Activated T-helper 9 cell treated with anti-CD3 and anti-CD28 coated beads, Interleukin-2, amount 50 U/mL, for 16 hours (primary cell): Measurements from ENCODE around the gene RANBP1.
"Not testable (repeated sequence)": the region's sequence is repeated elsewhere in the genome, so short reads cannot be mapped to it uniquely, and the experiment has no call there.

Experiments
- DNase-seq: peaks from one replicate; pipeline ENCODE4 v3.0.0-alpha.2; 2020; ENCODE audit warnings: low read depth

RANBP1 gene

GRCh38 chr22:20151276-20151588 lies 35.3 kb downstream of the RANBP1 start:
- no peak for DNase-seq

- no peak for DNase-seq
These were observed 36.6 kb downstream of the RANBP1 start for GRCh38 chr22:20152464-20152890.

DNA sequence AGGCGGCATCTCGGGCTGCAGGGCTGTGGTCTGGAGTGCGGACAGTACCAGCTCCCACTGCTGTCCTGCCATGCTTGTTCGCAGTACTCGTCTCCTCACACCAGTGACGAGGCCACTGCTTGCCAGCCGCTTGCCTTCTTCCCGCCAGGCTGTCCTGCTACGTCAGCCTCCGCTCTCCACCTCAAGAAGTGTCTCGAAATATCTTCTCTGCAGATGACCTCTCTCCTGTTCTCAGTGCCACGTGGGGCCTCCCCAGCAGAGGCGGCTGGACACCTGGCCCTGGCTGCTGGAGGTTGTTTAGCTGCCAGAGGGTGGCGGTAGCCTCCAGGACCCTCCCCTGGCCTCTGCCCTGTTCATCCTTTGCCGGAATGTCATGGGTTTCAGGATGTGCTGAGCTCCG lies 38.0 kb downstream of the RANBP1 start:
- no peak for DNase-seq

- DNase-seq: no peak
These were observed 38.8 kb downstream of the RANBP1 start for GRCh38 chr22:20154602-20155187.

- DNase-seq: no peak
These were observed 39.6 kb downstream of the RANBP1 start for GRCh38 chr22:20155330-20156041.

DNA sequence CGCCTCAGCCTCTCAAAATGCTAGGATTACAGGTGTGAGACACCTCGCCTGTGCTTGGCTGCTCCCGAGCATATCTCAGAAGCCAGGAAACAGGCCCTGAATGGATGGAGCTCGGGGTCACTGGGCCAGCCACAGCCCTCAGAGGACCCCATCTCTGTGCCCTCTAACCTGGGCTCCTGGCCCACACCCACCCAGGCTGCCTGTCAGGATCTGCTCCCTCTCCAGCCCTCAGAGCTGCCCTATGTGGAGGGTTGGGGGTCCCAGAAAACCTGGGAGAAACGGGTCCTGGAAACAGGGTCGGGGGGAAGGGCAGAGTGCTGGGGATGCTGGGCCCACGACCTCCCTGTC lies 40.1 kb downstream of the RANBP1 start:
- no peak for DNase-seq

DNA sequence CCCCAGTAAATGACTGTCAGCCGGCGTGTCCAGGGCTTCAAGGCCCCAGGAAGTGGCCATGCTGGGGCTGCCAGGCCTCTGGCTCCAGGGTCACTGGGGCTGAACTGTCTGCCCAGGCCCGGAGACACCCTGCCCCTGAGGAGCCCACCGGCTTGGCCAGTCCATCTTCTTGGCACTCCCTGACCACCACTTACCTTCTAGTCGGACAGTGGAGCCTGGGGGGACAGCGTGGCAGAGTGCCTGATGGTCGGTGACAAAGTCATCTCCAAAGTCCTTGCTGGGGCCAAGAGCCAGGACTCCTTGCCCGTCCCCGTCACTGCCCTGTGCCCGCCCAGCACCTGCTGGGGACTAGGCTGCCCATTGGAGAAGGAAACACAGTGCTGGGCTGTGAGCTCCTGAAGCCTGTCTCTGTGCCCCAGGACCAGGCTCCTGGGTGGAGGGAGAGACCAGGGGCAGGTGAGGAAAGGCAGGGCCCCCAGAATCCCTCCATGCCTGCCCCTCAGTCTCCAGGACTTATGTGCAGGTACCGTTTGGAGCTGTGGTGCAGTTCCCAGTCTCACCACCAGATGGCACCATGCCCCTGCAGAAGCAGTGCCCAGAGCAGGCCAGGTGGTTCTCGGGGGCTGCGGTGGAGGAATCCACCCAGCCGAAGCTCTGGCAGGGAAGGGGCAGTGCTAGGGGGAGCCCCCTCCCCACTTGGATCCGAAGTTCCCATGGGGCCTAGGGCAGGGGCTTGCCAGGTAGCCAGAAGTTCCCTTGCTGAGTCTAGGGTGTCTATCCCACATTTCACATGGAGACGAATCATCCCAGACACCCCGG lies 40.9 kb downstream of the RANBP1 start:
- DNase-seq: peak; percentile 79

DNA sequence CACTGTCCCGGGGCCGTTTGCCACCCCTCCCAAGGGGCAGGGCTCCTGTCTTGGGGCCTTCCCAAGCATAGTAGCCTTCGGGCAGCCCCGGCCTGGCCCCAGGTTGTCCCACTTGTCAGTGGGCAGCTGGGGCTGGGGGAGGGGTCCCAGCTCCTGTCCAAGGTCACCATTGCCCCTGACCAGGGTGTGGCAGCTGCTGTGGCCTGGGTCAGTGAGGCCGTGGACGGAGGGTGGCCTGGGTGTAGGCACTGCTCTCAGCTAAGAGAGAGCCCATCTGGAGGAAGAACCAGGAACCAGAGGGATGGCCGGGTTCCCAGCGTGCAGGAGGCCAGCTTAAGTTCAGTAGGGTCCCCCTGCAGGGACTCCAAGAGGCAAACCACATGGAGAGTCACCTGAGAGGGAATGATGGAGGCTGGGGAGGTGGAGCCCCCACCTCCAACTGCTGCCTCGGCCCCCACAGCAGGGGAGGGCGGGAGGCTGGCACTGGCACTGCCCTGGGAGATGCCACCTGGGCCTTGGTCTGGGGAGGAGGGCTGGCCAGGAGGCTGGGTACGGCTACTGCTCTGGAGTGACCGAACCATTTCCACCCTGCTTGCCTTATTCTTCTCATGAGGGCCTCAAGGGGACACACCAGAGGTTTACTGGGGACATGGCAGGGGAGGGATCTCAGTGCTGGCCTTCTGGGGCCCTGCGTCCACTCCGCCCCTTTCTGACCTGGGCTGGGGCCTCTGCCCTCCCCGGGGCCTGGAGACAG lies 41.7 kb downstream of the RANBP1 start:
- no peak for DNase-seq

- no peak for DNase-seq
These were observed 42.6 kb downstream of the RANBP1 start for GRCh38 chr22:20158391-20159036.

GRCh38 chr22:20159076-20159475 lies 43.2 kb downstream of the RANBP1 start:
- no peak for DNase-seq

DNA sequence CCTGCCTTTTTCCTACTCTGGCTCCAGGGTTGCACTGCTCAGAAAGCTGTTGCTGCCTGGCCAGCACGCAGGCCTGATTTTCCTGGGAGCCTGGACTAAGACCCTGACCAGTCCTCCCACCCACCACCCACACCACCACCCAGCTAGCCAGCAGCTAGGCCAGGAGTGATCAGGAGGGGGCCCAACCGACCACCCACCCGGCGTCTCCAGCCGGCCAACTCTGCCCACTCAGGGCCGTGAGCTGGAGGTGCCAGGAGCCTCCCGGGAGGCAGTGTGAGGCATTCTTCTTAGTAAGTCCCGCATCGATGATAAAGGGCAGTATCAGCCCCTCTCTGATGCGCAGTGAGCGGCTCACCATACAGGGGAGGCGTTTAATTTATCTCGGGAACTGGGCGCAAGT lies 43.6 kb downstream of the RANBP1 start:
- not testable (repeated sequence) for DNase-seq

- no peak for DNase-seq
These were observed 44.1 kb downstream of the RANBP1 start for GRCh38 chr22:20160041-20160440.

GRCh38 chr22:20164863-20165262 lies 49.0 kb downstream of the RANBP1 start:
- DNase-seq: no peak

- no peak for DNase-seq
These were observed 49.5 kb downstream of the RANBP1 start for GRCh38 chr22:20165421-20165820.

DNA sequence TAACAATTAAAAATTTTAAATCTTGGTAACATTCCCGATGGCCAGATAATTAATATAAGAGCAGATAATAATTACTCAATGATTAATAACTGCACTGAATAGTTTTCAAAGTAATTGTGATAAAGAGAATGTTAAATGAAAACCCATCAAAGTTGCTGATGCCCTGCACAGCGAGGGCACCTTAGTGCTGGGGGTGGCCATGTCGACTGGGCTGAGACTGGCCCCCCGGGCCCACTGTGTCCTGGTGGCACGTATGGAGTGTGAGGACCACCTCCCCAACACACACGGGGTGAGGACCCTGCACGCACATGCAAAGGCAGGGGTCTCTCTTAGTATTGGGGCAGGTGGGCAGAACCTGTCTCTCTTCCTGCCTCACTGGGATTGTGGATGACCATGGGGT lies 50.0 kb downstream of the RANBP1 start:
- DNase-seq: no peak

DNA sequence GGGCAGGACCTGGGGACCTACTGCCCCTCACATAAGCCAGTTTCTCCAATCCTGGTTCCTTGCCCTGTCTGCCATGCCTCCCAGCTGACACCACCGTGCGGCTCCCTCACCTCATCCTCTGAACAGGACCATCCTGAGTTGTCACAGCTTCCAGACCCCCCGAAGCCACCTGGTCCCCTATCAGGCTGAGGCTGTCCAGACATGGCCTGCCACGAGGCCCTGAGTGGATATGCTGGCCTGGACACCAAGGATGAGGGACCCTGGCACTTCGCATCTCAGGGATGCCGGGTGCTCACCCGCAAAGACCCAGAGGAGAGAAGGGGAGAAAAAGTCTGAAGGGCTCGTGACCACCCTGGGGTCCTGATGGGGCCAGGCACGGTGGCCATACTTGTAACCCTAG lies 50.8 kb downstream of the RANBP1 start:
- DNase-seq: no peak

DNA sequence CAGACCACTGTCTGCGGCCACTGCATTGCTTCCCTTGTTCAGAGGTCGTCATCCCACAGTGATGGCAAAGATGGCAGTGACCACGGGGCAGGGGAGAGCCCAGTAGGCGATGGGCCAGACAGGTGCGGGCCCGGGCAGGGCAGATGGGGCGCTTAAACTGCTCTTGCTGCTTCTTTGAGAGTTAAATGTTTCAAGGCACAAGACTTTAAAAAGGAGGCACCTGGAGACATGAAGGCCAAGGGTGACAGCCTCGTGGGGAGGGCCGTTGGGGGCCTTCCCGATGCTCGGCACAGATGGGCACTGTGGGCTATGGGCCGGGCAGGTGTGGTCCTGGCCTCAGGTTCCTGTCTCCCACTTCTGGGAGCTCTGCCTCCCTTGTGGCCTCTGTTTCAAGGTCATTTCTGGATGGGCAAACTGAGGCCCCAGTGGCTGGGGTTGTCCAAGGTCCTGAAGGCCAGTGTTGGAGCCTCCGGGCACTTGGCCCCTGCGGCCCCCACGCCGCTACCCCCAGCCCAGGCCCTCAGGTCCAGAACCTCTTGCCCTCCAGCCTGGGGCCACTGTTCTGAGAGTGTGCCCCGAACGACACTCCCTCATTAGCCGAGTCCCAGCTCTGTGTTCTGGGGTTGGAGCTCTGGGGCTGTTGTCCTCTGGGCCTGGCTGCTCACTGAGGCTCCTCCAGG lies 51.9 kb downstream of the RANBP1 start:
- no peak for DNase-seq

GRCh38 chr22:20169253-20169822 lies 53.4 kb downstream of the RANBP1 start:
- no peak for DNase-seq

GRCh38 chr22:20170170-20170569 lies 54.3 kb downstream of the RANBP1 start:
- no peak for DNase-seq

DNA sequence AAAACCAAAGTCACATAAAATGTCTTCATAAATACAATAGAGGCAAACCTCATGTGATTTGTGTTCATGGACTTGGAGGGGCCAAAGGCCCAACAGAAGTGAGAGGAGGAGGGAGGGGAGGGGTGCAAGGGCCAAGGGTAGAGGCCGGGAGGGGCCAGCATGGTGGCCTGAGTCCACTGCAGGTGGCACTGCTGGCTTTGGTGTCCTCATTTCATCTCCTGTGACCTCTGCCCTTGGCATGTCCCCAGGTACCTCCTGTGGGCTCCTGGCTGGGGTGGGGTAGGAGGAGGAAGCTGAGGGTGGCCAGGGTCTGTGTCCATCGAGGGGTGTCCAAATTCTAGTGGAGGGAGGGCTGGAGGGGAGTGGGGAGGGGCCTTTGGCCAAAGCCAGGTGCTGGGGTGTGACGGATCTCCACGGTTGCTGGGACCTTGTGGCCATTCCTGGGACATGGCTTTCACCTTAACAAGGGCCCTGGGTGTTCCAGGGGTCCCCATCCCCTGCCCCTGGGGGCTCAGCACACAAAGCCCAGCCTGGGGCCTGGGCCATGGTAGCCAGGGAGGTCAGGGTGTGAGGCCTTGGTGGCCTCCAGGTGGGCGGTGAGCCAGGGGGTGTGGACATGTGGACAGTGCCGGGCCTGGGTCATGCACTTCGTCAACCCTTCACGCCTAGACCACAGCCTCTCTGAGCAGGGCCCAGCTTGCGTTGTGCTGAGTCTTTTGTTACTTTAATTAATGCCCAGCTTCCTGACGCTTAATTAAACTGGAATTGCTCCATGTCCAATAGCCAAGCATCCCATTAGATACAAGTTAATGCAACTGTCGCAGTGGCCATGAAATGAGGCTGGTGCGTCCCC lies 55.6 kb downstream of the RANBP1 start:
- DNase-seq: no peak
